ENCODE measurements around the gene PDE6C. TPM values are rescaled to one million over a fixed set of nuclear protein-coding genes. Genes with fewer than 3 reads are reported as not detected.
"Not testable (repeated sequence)": the region's sequence is repeated elsewhere in the genome, so short reads cannot be mapped to it uniquely, and the experiment has no call there.

The PDE6C gene
- total RNA-seq, 4 donors from 2014 or later, result not detected

DNA sequence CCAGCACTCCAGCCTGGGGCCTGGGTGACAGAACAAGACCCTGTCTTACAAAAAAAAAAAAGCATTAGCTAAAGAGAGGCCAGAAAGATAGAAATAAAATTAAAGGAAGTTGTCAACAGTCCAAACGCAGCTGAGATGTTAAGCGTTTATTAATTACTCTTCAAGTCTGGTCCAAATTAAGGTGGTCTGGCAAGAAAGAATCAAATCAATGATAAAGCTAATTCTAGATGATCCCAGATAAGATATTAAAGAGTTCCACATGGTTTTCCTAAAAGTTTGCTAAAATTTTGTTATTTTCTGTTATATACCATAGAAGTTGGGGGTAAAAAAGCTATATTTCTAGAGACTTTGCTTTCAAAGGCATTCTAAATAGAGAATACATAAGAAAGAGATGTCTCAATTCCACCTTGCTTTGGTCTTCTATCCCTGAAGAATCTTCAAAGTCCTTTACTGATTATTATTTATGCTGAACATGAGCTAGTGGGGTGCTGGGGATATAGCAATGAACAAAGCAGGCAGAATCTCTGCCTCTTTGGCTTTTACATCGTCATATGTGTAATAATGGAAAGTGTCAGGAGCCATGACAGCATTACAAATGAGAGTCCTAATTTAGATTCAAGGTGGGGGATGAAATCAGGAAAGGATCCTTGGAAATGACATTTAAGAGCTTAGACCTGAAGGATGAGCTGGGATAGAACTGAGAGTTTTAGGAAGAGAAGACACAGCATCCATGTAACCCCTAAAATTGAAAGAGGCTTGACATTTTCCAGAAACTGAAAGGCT, 66.7 kb downstream of the PDE6C start:
- 86 to 93% methylated on average over 3 of the region's 3 CpGs for WGBS, 2 donors
- TF ChIP-seq POLR2A (IDR thresholded peaks at IDR 0.05), result no peak
- TF ChIP-seq, protein P1, sequence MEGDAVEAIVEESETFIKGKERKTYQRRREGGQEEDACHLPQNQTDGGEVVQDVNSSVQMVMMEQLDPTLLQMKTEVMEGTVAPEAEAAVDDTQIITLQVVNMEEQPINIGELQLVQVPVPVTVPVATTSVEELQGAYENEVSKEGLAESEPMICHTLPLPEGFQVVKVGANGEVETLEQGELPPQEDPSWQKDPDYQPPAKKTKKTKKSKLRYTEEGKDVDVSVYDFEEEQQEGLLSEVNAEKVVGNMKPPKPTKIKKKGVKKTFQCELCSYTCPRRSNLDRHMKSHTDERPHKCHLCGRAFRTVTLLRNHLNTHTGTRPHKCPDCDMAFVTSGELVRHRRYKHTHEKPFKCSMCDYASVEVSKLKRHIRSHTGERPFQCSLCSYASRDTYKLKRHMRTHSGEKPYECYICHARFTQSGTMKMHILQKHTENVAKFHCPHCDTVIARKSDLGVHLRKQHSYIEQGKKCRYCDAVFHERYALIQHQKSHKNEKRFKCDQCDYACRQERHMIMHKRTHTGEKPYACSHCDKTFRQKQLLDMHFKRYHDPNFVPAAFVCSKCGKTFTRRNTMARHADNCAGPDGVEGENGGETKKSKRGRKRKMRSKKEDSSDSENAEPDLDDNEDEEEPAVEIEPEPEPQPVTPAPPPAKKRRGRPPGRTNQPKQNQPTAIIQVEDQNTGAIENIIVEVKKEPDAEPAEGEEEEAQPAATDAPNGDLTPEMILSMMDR (IDR thresholded peaks at IDR 0.05), result no peak
- intact Hi-C loops (cut with DNase I; ENCODE audit: low total_unique reads), result no loop called here
- H3K4me3 ChIP-seq (ENCODE audit: low read depth, poor library complexity, severe bottlenecking), result no peak overlapping the region
- DNase-seq (ENCODE audit: low spot score in 2 of 2), result no peak

DNA sequence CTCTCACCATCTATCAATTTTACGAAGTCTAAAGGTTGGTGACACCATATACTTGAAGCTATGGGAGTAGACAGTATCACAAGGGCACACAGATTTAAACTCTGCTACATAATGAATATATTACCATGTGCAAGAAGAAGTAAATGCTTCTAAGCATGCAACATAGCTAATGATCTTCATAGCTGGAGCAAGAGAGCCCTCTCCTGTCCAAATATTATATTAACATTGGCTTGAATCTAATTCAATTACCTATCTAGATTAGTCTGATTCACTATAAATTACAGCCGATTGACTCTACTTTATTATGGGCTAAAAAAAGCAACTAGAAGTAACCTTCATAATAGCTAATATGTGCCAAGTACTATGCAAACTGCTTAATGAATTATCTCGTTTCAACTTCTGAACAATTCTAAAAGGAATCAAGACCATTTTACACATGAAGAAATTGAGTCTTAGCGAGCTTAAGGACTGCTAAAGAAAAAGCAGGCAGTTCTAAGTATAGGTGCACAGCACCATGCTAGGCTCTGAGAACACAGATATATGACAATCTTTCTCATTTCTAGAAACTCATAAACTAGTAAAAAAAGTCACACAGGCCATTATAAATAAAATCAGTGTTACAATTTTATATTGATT, 68.2 kb downstream of the PDE6C start:
- intact Hi-C loops (cut with DNase I; ENCODE audit: low total_unique reads), result no loop called here
- TF ChIP-seq, protein P1 (IDR thresholded peaks at IDR 0.05), result no peak
- no peak for TF ChIP-seq POLR2A (IDR thresholded peaks at IDR 0.05)

DNA sequence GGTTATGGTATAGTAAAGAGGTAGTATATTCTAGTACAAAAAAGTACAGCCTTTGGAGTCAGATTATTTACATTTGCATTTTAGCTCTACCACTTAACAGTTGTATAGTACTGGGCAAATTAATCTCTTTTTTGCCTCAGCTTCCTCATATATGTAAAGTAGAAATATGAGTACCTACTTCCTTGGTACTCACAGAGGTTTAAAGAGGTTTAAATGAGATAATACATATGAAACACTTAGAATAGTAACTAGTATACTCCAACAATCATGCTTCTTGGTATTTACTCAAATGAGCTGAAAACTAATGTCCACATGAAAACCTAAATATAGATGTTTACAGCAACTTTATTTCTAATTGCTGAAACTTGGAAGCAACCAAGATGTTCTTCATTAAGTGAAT, 75.4 kb downstream of the PDE6C start:
- no peak for TF ChIP-seq POLR2A (IDR thresholded peaks at IDR 0.05)
- TF ChIP-seq, protein P1 (IDR thresholded peaks at IDR 0.05), result no peak
- no peak overlapping the region for H3K4me3 ChIP-seq (ENCODE audit: low read depth, poor library complexity, severe bottlenecking)
- DNase-seq (ENCODE audit: low spot score in 2 of 2), result no peak
- intact Hi-C loops (cut with DNase I; ENCODE audit: low total_unique reads), result no loop called here

More for the DNA sequence above, 68.2 kb downstream of the PDE6C start:
- DNase-seq (ENCODE audit: low spot score in 2 of 2), result no peak
- H3K4me3 ChIP-seq (ENCODE audit: low read depth, poor library complexity, severe bottlenecking), result no peak overlapping the region
- WGBS, 2 donors, result 56 to 63% methylated on average over 4 of the region's 4 CpGs

DNA sequence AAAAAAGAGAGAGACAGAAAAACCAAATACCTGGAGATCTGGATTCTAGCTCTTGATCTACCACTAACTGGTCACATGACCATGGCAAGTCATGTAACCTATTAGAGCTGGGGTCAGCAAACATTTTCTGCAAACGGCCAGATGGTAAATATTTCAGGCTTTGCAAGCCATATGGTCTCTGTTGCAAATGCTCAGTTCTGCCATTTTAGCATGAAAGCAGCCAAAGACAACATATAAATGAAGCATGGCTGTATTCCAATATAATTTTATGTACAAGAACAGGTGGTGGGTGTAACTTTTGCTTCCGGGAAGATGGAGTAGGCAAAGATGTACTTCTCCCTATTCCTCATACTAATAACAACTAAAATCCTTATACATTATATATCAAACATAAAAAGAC, 83.4 kb downstream of the PDE6C start:
- H3K4me3 ChIP-seq (ENCODE audit: low read depth, poor library complexity, severe bottlenecking), result no peak overlapping the region
- WGBS, 2 donors, result 61 to 79% methylated on average over 2 of the region's 2 CpGs
- intact Hi-C loops (cut with DNase I; ENCODE audit: low total_unique reads), result no loop called here
- DNase-seq (ENCODE audit: low spot score in 2 of 2), result no peak
- TF ChIP-seq POLR2A (IDR thresholded peaks at IDR 0.05), result no peak
- TF ChIP-seq, protein P1 (IDR thresholded peaks at IDR 0.05), result no peak

DNA sequence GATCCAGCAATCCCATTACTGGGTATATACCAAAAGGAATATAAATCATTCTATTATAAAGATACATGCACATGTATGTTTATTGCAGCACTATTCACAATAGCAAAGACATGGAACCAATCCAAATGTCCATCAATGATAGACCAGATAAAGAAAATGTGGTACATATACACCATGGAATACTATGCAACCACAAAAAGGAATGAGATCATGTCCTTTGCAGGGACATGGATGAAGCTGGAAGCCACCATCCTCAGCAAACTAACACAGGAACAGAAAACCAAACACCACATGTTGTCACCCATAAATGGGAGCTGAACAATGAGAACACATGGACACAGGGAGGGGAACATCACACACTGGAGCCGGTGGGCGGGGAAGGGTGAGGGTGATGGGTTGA, 84.2 kb downstream of the PDE6C start:
- WGBS, 2 donors, result 94 to 97% methylated on average over 2 of the region's 2 CpGs
- intact Hi-C loops (cut with DNase I; ENCODE audit: low total_unique reads), result not testable (repeated sequence)

DNA sequence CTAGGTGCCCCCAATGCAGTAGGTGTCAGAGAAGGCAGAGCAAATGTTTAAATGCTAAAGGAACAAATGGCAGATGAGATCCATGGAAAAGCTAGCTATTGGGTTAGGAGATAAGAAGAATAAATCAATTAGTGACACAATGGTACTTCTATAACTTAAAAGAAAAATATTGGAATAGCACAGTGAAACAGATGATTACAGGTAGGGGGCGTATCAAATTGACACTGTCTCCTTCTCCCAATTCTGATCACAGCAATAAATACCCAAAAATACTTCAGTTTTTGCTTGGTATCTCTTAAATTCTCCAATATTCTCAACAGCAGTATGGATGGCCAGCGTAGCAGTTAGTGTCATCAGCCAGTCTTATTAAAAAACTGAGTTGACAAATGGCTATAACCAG, 84.9 kb downstream of the PDE6C start:
- no peak overlapping the region for H3K4me3 ChIP-seq (ENCODE audit: low read depth, poor library complexity, severe bottlenecking)
- DNase-seq (ENCODE audit: low spot score in 2 of 2), result no peak
- intact Hi-C loops (cut with DNase I; ENCODE audit: low total_unique reads), result no loop called here
- TF ChIP-seq, protein P1 (IDR thresholded peaks at IDR 0.05), result no peak
- no peak for TF ChIP-seq POLR2A (IDR thresholded peaks at IDR 0.05)
- WGBS, 2 donors, result 89 to 91% methylated on average over 2 of the region's 2 CpGs

More for the DNA sequence above, 84.2 kb downstream of the PDE6C start:
- DNase-seq (ENCODE audit: low spot score in 2 of 2); H3K4me3 ChIP-seq (ENCODE audit: low read depth, poor library complexity, severe bottlenecking): not testable (repeated sequence)

Data from lower leg skin (tissue), 4 donors.